ENCODE results near the gene CHMP4A. TPM values are rescaled to one million over a fixed set of nuclear protein-coding genes. Genes with fewer than 3 reads are reported as not detected.

The CHMP4A gene
- total RNA-seq, 1 experiment from 2014 or later = 32.7 TPM

DNA sequence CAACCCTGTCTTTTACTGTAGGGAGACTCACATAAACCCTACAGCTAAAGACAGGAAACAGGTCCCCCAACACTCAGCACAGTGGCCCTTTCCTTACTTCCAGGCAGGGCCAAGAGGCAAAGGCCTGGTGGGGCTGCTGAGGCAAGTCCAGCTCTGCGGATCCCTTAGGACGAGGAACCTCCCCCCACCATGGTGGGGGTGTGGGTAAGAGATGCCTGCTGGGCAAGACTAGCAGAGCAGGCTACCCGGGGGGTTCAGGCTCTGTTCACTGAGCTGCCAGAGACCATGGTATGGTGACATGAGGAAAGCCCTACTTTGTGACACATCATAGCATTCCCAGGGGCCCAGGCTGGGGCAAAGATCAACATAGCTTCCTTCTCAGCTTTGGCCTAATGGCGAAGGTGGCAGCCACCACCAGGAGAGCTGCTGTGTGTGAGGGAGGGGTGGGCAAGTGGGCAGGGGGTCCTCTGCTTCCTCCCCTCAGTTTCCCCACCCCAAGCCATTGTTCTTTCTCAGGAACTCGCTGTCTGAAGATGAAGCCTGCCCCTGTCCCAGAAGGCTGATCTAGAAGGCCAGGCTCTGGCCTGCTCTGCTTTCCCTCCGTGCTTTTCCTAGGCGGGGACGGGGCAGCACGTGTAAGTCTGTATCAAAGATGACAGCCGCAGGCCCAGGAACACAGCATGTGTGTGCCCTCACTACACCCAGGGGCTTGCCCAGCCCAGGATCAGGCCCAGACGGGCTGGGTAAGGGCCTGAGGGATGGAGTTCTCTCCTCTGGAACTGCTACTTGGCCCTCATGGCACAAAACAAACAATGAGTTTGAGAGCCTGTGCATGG lies 39.2 kb upstream of the CHMP4A start:
- CTCF ChIA-PET = interaction anchor here (1.2 to 3.8 kb wide), 6 partner anchors 10 to 184 kb away, joined by 3 to 26 read pairs (median 6); partner anchors contain the start of genes CIDEB and TINF2
- TF ChIP-seq GRHL2 (CRISPR knock-in tag; IDR thresholded peaks at IDR 0.05; ENCODE audit: insufficient replicate concordance, severe bottlenecking) = no peak
- no peak for TF ChIP-seq TP53 (CRISPR knock-in tag; IDR thresholded peaks at IDR 0.05)
- no peak for TF ChIP-seq ZNF396 (CRISPR knock-in tag; IDR thresholded peaks at IDR 0.05; ENCODE audit: borderline replicate concordance)
- TF ChIP-seq ZNF232 (CRISPR knock-in tag; IDR thresholded peaks at IDR 0.05) = no peak
- TF ChIP-seq, protein P1, sequence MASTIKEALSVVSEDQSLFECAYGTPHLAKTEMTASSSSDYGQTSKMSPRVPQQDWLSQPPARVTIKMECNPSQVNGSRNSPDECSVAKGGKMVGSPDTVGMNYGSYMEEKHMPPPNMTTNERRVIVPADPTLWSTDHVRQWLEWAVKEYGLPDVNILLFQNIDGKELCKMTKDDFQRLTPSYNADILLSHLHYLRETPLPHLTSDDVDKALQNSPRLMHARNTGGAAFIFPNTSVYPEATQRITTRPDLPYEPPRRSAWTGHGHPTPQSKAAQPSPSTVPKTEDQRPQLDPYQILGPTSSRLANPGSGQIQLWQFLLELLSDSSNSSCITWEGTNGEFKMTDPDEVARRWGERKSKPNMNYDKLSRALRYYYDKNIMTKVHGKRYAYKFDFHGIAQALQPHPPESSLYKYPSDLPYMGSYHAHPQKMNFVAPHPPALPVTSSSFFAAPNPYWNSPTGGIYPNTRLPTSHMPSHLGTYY (CRISPR knock-in tag; IDR thresholded peaks at IDR 0.05) = no peak
- TF ChIP-seq, protein P2, sequence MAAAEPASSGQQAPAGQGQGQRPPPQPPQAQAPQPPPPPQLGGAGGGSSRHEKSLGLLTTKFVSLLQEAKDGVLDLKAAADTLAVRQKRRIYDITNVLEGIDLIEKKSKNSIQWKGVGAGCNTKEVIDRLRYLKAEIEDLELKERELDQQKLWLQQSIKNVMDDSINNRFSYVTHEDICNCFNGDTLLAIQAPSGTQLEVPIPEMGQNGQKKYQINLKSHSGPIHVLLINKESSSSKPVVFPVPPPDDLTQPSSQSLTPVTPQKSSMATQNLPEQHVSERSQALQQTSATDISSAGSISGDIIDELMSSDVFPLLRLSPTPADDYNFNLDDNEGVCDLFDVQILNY (CRISPR knock-in tag; IDR thresholded peaks at IDR 0.05) = no peak
- TF ChIP-seq ESRRA (CRISPR knock-in tag; IDR thresholded peaks at IDR 0.05; ENCODE audit: borderline replicate concordance) = no peak
- TF ChIP-seq FOXP1 (CRISPR knock-in tag; IDR thresholded peaks at IDR 0.05; ENCODE audit: borderline replicate concordance) = no peak
- TF ChIP-seq, protein P3, sequence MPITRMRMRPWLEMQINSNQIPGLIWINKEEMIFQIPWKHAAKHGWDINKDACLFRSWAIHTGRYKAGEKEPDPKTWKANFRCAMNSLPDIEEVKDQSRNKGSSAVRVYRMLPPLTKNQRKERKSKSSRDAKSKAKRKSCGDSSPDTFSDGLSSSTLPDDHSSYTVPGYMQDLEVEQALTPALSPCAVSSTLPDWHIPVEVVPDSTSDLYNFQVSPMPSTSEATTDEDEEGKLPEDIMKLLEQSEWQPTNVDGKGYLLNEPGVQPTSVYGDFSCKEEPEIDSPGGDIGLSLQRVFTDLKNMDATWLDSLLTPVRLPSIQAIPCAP (CRISPR knock-in tag; IDR thresholded peaks at IDR 0.05) = no peak
- no peak for TF ChIP-seq ZBTB21 (CRISPR knock-in tag; IDR thresholded peaks at IDR 0.05; ENCODE audit: borderline replicate concordance)
- no peak for TF ChIP-seq JUN (CRISPR knock-in tag; IDR thresholded peaks at IDR 0.05)
- TF ChIP-seq GTF2I (CRISPR knock-in tag; conservative IDR thresholded peaks at IDR 0.05) = no peak
- TF ChIP-seq, protein P4, sequence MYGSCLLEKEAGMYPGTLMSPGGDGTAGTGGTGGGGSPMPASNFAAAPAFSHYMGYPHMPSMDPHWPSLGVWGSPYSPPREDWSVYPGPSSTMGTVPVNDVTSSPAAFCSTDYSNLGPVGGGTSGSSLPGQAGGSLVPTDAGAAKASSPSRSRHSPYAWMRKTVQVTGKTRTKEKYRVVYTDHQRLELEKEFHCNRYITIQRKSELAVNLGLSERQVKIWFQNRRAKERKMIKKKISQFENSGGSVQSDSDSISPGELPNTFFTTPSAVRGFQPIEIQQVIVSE (CRISPR knock-in tag; IDR thresholded peaks at IDR 0.05; ENCODE audit: borderline replicate concordance) = no peak
- no peak for TF ChIP-seq KAT7 (CRISPR knock-in tag; IDR thresholded peaks at IDR 0.05; ENCODE audit: borderline replicate concordance)
- no peaks in the 10 kb centered on the region for H3K4me1 Mint-ChIP-seq
- H3K27me3 Mint-ChIP-seq (ENCODE audit: low read depth) = peaks cover 7% of the 10 kb centered on the region
- no peaks in the 10 kb centered on the region for H3K9me3 Mint-ChIP-seq
- H3K27ac Mint-ChIP-seq = no peak overlapping the region
- no peak overlapping the region for H3K4me3 Mint-ChIP-seq
- ATAC-seq (no peak), DNase-seq (ENCODE audit: low spot score) (no peak)
- no peaks in the 10 kb centered on the region for H3K36me3 Mint-ChIP-seq
- POLR2A ChIA-PET = interaction anchor here (1.0 to 1.1 kb wide), 2 partner anchors 10 to 18 kb away, joined by 3 to 4 read pairs; partner anchors contain the start of gene TINF2

DNA sequence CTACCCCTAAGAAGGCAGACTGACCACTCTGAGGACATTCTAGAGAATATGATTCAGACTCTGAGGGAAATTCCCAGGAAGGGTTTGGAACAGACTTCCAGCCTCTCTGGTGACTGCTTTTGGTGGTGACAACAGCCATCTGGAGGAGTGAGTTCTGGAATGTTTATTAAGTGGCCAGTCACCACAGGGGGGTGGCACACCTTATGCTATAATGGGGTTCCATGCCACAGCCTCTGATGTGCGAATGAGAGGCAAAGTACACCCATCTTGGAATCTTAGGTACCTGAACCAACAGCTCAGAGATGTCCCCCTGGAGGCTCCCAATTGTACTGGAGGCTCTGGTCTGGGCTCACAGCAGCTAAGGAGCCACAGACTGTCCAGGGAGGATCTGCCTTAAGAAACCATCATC lies 38.6 kb upstream of the CHMP4A start:
- ATAC-seq (peak; percentile 65), DNase-seq (ENCODE audit: low spot score) (no peak)
- Mint-ChIP-seq H3K36me3 (no peaks in the 10 kb centered on the region), H3K4me3 (no peak overlapping the region), H3K27ac (no peak overlapping the region), H3K9me3 (no peaks in the 10 kb centered on the region), H3K27me3 (ENCODE audit: low read depth) (peaks cover 11% of the 10 kb centered on the region), H3K4me1 (no peaks in the 10 kb centered on the region)
- CTCF ChIA-PET = interaction anchor here (0.6 to 3.8 kb wide), 7 partner anchors 10 to 185 kb away, joined by 3 to 26 read pairs (median 4); partner anchors contain the start of genes CIDEB and TINF2
- TF ChIP-seq NR3C1 (CRISPR knock-in tag; conservative IDR thresholded peaks at IDR 0.05; ENCODE audit: low read depth) (no peak), TEAD1 (CRISPR knock-in tag; IDR thresholded peaks at IDR 0.05) (no peak)
- TF ChIP-seq, protein P5, sequence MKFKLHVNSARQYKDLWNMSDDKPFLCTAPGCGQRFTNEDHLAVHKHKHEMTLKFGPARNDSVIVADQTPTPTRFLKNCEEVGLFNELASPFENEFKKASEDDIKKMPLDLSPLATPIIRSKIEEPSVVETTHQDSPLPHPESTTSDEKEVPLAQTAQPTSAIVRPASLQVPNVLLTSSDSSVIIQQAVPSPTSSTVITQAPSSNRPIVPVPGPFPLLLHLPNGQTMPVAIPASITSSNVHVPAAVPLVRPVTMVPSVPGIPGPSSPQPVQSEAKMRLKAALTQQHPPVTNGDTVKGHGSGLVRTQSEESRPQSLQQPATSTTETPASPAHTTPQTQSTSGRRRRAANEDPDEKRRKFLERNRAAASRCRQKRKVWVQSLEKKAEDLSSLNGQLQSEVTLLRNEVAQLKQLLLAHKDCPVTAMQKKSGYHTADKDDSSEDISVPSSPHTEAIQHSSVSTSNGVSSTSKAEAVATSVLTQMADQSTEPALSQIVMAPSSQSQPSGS (CRISPR knock-in tag; IDR thresholded peaks at IDR 0.05; ENCODE audit: borderline replicate concordance, low read depth) = no peak
- POLR2A ChIA-PET = interaction anchor here (1.0 to 1.1 kb wide), 2 partner anchors 9 to 19 kb away, joined by 3 to 4 read pairs; partner anchors contain the start of gene TINF2
